ENCODE data around the gene IFTAP.

The IFTAP gene

GRCh38 chr11:36581536-36581935 is 12.8 kb upstream of the IFTAP start:
- TF ChIP-seq GATA3 (IDR thresholded peaks at IDR 0.05; ENCODE audit: low read depth, low read length) (no peak), GATA2 (IDR thresholded peaks at IDR 0.05; ENCODE audit: low read depth, low read length) (no peak)

GRCh38 chr11:36583667-36584066 is 10.6 kb upstream of the IFTAP start:
- TF ChIP-seq GATA2 (IDR thresholded peaks at IDR 0.05; ENCODE audit: low read depth, low read length), result no peak
- TF ChIP-seq GATA3 (IDR thresholded peaks at IDR 0.05; ENCODE audit: low read depth, low read length), result no peak

GRCh38 chr11:36586543-36586942 is 7.8 kb upstream of the IFTAP start:
- TF ChIP-seq GATA2 (IDR thresholded peaks at IDR 0.05; ENCODE audit: low read depth, low read length) (no peak), GATA3 (IDR thresholded peaks at IDR 0.05; ENCODE audit: low read depth, low read length) (no peak)

- TF ChIP-seq GATA2 (IDR thresholded peaks at IDR 0.05; ENCODE audit: low read depth, low read length) (no peak), GATA3 (IDR thresholded peaks at IDR 0.05; ENCODE audit: low read depth, low read length) (no peak)
Observed at GRCh38 chr11:36588099-36588498, 6.2 kb upstream of the IFTAP start.

GRCh38 chr11:36590513-36590912 is 3.8 kb upstream of the IFTAP start:
- TF ChIP-seq GATA3 (IDR thresholded peaks at IDR 0.05; ENCODE audit: low read depth, low read length) (peak; percentile 41; the same call in 1 of the 2 replicates), GATA2 (IDR thresholded peaks at IDR 0.05; ENCODE audit: low read depth, low read length) (peak; percentile 41; the same call in 1 of the 2 replicates)

- no peak for TF ChIP-seq GATA3 (IDR thresholded peaks at IDR 0.05; ENCODE audit: low read depth, low read length)
- no peak for TF ChIP-seq GATA2 (IDR thresholded peaks at IDR 0.05; ENCODE audit: low read depth, low read length)
Observed at GRCh38 chr11:36591433-36591832, 2.9 kb upstream of the IFTAP start.

GRCh38 chr11:36596880-36597279 is 2.6 kb downstream of the IFTAP start:
- TF ChIP-seq GATA3 (IDR thresholded peaks at IDR 0.05; ENCODE audit: low read depth, low read length) (no peak), GATA2 (IDR thresholded peaks at IDR 0.05; ENCODE audit: low read depth, low read length) (no peak)

- TF ChIP-seq GATA3 (IDR thresholded peaks at IDR 0.05; ENCODE audit: low read depth, low read length), result no peak
- TF ChIP-seq GATA2 (IDR thresholded peaks at IDR 0.05; ENCODE audit: low read depth, low read length), result no peak
Observed at GRCh38 chr11:36598051-36598450, 3.7 kb downstream of the IFTAP start, which contains the start of gene RAG2. Gene RAG2, minus strand, starts transcription at chr11:36598236. Its CDS starts 4,068 bp downstream, at chr11:36594168.

- no peak for TF ChIP-seq GATA2 (IDR thresholded peaks at IDR 0.05; ENCODE audit: low read depth, low read length)
- no peak for TF ChIP-seq GATA3 (IDR thresholded peaks at IDR 0.05; ENCODE audit: low read depth, low read length)
Observed at GRCh38 chr11:36600180-36600579, 5.9 kb downstream of the IFTAP start.

GRCh38 chr11:36601155-36601554 is 6.9 kb downstream of the IFTAP start:
- TF ChIP-seq GATA2 (IDR thresholded peaks at IDR 0.05; ENCODE audit: low read depth, low read length), result no peak
- no peak for TF ChIP-seq GATA3 (IDR thresholded peaks at IDR 0.05; ENCODE audit: low read depth, low read length)

GRCh38 chr11:36602135-36602534 is 7.8 kb downstream of the IFTAP start:
- TF ChIP-seq GATA2 (IDR thresholded peaks at IDR 0.05; ENCODE audit: low read depth, low read length), result no peak
- no peak for TF ChIP-seq GATA3 (IDR thresholded peaks at IDR 0.05; ENCODE audit: low read depth, low read length)

GRCh38 chr11:36605221-36606216 is 11.2 kb downstream of the IFTAP start:
- TF ChIP-seq GATA3 (IDR thresholded peaks at IDR 0.05; ENCODE audit: low read depth, low read length), result no peak
- no peak for TF ChIP-seq GATA2 (IDR thresholded peaks at IDR 0.05; ENCODE audit: low read depth, low read length)

- TF ChIP-seq GATA3 (IDR thresholded peaks at IDR 0.05; ENCODE audit: low read depth, low read length) (no peak), GATA2 (IDR thresholded peaks at IDR 0.05; ENCODE audit: low read depth, low read length) (no peak)
Observed at GRCh38 chr11:36608491-36609199, 14.3 kb downstream of the IFTAP start.

- no peak for TF ChIP-seq GATA3 (IDR thresholded peaks at IDR 0.05; ENCODE audit: low read depth, low read length)
- TF ChIP-seq GATA2 (IDR thresholded peaks at IDR 0.05; ENCODE audit: low read depth, low read length), result no peak
Observed at GRCh38 chr11:36609383-36609782, 15.1 kb downstream of the IFTAP start.

Measured in SH-SY5Y (cell line).